ENCODE results near the gene LIMK1.
A peak's percentile ranks its signal among the peaks of the same experiment; 100 is the strongest.

The LIMK1 gene

GRCh38 chr7:74061840-74062539 is 21.6 kb upstream of the LIMK1 start:
- H3K14ac ChIP-seq (ENCODE audit: low read length) = peak overlapping the region; percentile 94
- H2BK5ac ChIP-seq (ENCODE audit: low read length) = peak overlapping the region; percentile 53
- H3K27me3 ChIP-seq (ENCODE audit: control insufficient read depth in 3 of 3, insufficient read depth in 3 of 3, low read depth in 1 of 3, low read length in 3 of 3) = peaks cover 0 to 4% (median 0%) of the 10 kb centered on the region in 3 experiments
- no peaks in the 10 kb centered on the region for H3K36me3 ChIP-seq (replicated peaks in 1 of 2; ENCODE audit: control insufficient read depth in 2 of 2, insufficient read depth in 2 of 2, low read length in 2 of 2)
- H3K4ac ChIP-seq (ENCODE audit: low read length) = no peak overlapping the region
- peak overlapping the region; percentile 79 for H2AK5ac ChIP-seq (ENCODE audit: low read depth, low read length)
- no peaks in the 10 kb centered on the region for H3K79me1 ChIP-seq (ENCODE audit: low read depth, low read length)
- peak overlapping the region; percentile 95 for H3K23ac ChIP-seq (ENCODE audit: low read depth, low read length, poor library complexity)
- WGBS, 2 donors (ENCODE audit: extremely low coverage in 2 of 2, insufficient read length in 2 of 2, insufficient replicate concordance in 1 of 2) = no CpG with 5 or more reads among the region's 20 CpGs
- H3K27ac ChIP-seq (replicated peaks; ENCODE audit: low read length) = no peak overlapping the region
- peak overlapping the region; percentile 98 for H2BK15ac ChIP-seq (ENCODE audit: low read length)
- no peak overlapping the region for H3K4me2 ChIP-seq (ENCODE audit: insufficient read depth, low read length, poor library complexity, severe bottlenecking)
- peak overlapping the region; percentile 78 for H3K9ac ChIP-seq (ENCODE audit: low read depth, low read length, poor library complexity)
- peak overlapping the region; percentile 44 for H3K18ac ChIP-seq (ENCODE audit: low read length)
- H3K4me3 ChIP-seq (ENCODE audit: low read length in 2 of 2) = no peak overlapping the region
- no peak overlapping the region for H2BK120ac ChIP-seq (ENCODE audit: low read depth, low read length)
- DNase-seq (ENCODE audit: low spot score) = no peak
- peaks cover 1 to 3% of the 10 kb centered on the region in 2 donors for H3K4me1 ChIP-seq (ENCODE audit: control insufficient read depth in 2 of 2, insufficient read depth in 1 of 2, low read depth in 1 of 2, low read length in 2 of 2)
- no peak overlapping the region for H4K91ac ChIP-seq (ENCODE audit: low read depth, low read length, poor library complexity)
- peak overlapping the region; percentile 58 for H2BK12ac ChIP-seq (ENCODE audit: low read length)
- H2AFZ ChIP-seq (ENCODE audit: low read length) = peak overlapping the region; percentile 85
- H4K8ac ChIP-seq (ENCODE audit: low read depth, low read length) = peak overlapping the region; percentile 23
- peaks cover 0 to 2% of the 10 kb centered on the region in 2 donors for H3K9me3 ChIP-seq (replicated peaks in 1 of 2; ENCODE audit: control insufficient read depth in 2 of 2, insufficient read depth in 1 of 2, low read depth in 1 of 2, low read length in 2 of 2)

- Histone ChIP-seq H2BK12ac (ENCODE audit: low read length) (peak overlapping the region; percentile 6), H4K8ac (ENCODE audit: low read depth, low read length) (no peak overlapping the region), H2BK15ac (ENCODE audit: low read length) (peak overlapping the region; percentile 71), H3K4me2 (ENCODE audit: insufficient read depth, low read length, poor library complexity, severe bottlenecking) (no peak overlapping the region), H2BK5ac (ENCODE audit: low read length) (no peak overlapping the region), H3K27ac (replicated peaks; ENCODE audit: low read length) (no peak overlapping the region), H4K91ac (ENCODE audit: low read depth, low read length, poor library complexity) (no peak overlapping the region), H3K4me1 (ENCODE audit: control insufficient read depth in 2 of 2, insufficient read depth in 1 of 2, low read depth in 1 of 2, low read length in 2 of 2) (peaks cover 1 to 3% of the 10 kb centered on the region in 2 donors), H3K14ac (ENCODE audit: low read length) (peak overlapping the region; percentile 71), H3K36me3 (replicated peaks in 1 of 2; ENCODE audit: control insufficient read depth in 2 of 2, insufficient read depth in 2 of 2, low read length in 2 of 2) (no peaks in the 10 kb centered on the region), H2AK5ac (ENCODE audit: low read depth, low read length) (peak overlapping the region; percentile 91), H3K4ac (ENCODE audit: low read length) (no peak overlapping the region), H3K79me1 (ENCODE audit: low read depth, low read length) (no peaks in the 10 kb centered on the region), H3K27me3 (ENCODE audit: control insufficient read depth in 3 of 3, insufficient read depth in 3 of 3, low read depth in 1 of 3, low read length in 3 of 3) (no peaks in the 10 kb centered on the region), H2AFZ (ENCODE audit: low read length) (no peak overlapping the region), H2BK120ac (ENCODE audit: low read depth, low read length) (peak overlapping the region; percentile 72), H3K9ac (ENCODE audit: low read depth, low read length, poor library complexity) (no peak overlapping the region), H3K18ac (ENCODE audit: low read length) (peak overlapping the region; percentile 83), H3K23ac (ENCODE audit: low read depth, low read length, poor library complexity) (peak overlapping the region; percentile 89), H3K9me3 (replicated peaks in 1 of 2; ENCODE audit: control insufficient read depth in 2 of 2, insufficient read depth in 1 of 2, low read depth in 1 of 2, low read length in 2 of 2) (peaks cover 0 to 2% of the 10 kb centered on the region in 2 donors), H3K4me3 (ENCODE audit: low read length in 2 of 2) (no peak overlapping the region)
- no peak for DNase-seq (ENCODE audit: low spot score)
- WGBS, 2 donors (ENCODE audit: extremely low coverage in 2 of 2, insufficient read length in 2 of 2, insufficient replicate concordance in 1 of 2) = no CpG with 5 or more reads among the region's 14 CpGs
Measured at GRCh38 chr7:74063223-74063641, 20.4 kb upstream of the LIMK1 start.

- H2BK12ac ChIP-seq (ENCODE audit: low read length) = peak overlapping the region; percentile 6
- H3K18ac ChIP-seq (ENCODE audit: low read length) = peak overlapping the region; percentile 44
- H3K9me3 ChIP-seq (replicated peaks in 1 of 2; ENCODE audit: control insufficient read depth in 2 of 2, insufficient read depth in 1 of 2, low read depth in 1 of 2, low read length in 2 of 2) = peaks cover 0 to 2% of the 10 kb centered on the region in 2 donors
- H2BK5ac ChIP-seq (ENCODE audit: low read length) = no peak overlapping the region
- no peak overlapping the region for H3K4me2 ChIP-seq (ENCODE audit: insufficient read depth, low read length, poor library complexity, severe bottlenecking)
- H2BK15ac ChIP-seq (ENCODE audit: low read length) = no peak overlapping the region
- DNase-seq (ENCODE audit: low spot score) = no peak
- no peak overlapping the region for H3K14ac ChIP-seq (ENCODE audit: low read length)
- no peak overlapping the region for H4K8ac ChIP-seq (ENCODE audit: low read depth, low read length)
- peak overlapping the region; percentile 77 for H3K9ac ChIP-seq (ENCODE audit: low read depth, low read length, poor library complexity)
- H3K4me3 ChIP-seq (ENCODE audit: low read length in 2 of 2) = no peak overlapping the region
- no peaks in the 10 kb centered on the region for H3K27me3 ChIP-seq (ENCODE audit: control insufficient read depth in 3 of 3, insufficient read depth in 3 of 3, low read depth in 1 of 3, low read length in 3 of 3)
- peak overlapping the region; percentile 72 for H2BK120ac ChIP-seq (ENCODE audit: low read depth, low read length)
- no peaks in the 10 kb centered on the region for H3K36me3 ChIP-seq (replicated peaks in 1 of 2; ENCODE audit: control insufficient read depth in 2 of 2, insufficient read depth in 2 of 2, low read length in 2 of 2)
- H3K4me1 ChIP-seq (ENCODE audit: control insufficient read depth in 2 of 2, insufficient read depth in 1 of 2, low read depth in 1 of 2, low read length in 2 of 2) = peaks cover 1 to 3% of the 10 kb centered on the region in 2 donors
- H3K23ac ChIP-seq (ENCODE audit: low read depth, low read length, poor library complexity) = peak overlapping the region; percentile 89
- H3K79me1 ChIP-seq (ENCODE audit: low read depth, low read length) = no peaks in the 10 kb centered on the region
- no peak overlapping the region for H2AFZ ChIP-seq (ENCODE audit: low read length)
- no peak overlapping the region for H3K4ac ChIP-seq (ENCODE audit: low read length)
- no CpG with 5 or more reads among the region's 12 CpGs for WGBS, 2 donors (ENCODE audit: extremely low coverage in 2 of 2, insufficient read length in 2 of 2, insufficient replicate concordance in 1 of 2)
- H4K91ac ChIP-seq (ENCODE audit: low read depth, low read length, poor library complexity) = no peak overlapping the region
- peak overlapping the region; percentile 91 for H2AK5ac ChIP-seq (ENCODE audit: low read depth, low read length)
- no peak overlapping the region for H3K27ac ChIP-seq (replicated peaks; ENCODE audit: low read length)
Measured at GRCh38 chr7:74063646-74064045, 20.0 kb upstream of the LIMK1 start.

GRCh38 chr7:74064696-74065095 is 18.9 kb upstream of the LIMK1 start:
- no peak overlapping the region for H3K4me2 ChIP-seq (ENCODE audit: insufficient read depth, low read length, poor library complexity, severe bottlenecking)
- no peak overlapping the region for H3K4me3 ChIP-seq (ENCODE audit: low read length in 2 of 2)
- no peak overlapping the region for H2BK120ac ChIP-seq (ENCODE audit: low read depth, low read length)
- no peak overlapping the region for H2AK5ac ChIP-seq (ENCODE audit: low read depth, low read length)
- H3K4ac ChIP-seq (ENCODE audit: low read length) = no peak overlapping the region
- no peak for DNase-seq (ENCODE audit: low spot score)
- H3K4me1 ChIP-seq (ENCODE audit: control insufficient read depth in 2 of 2, insufficient read depth in 1 of 2, low read depth in 1 of 2, low read length in 2 of 2) = peaks cover 1 to 3% of the 10 kb centered on the region in 2 donors
- H3K79me1 ChIP-seq (ENCODE audit: low read depth, low read length) = no peaks in the 10 kb centered on the region
- no peak overlapping the region for H2BK15ac ChIP-seq (ENCODE audit: low read length)
- H3K18ac ChIP-seq (ENCODE audit: low read length) = no peak overlapping the region
- H3K27ac ChIP-seq (replicated peaks; ENCODE audit: low read length) = no peak overlapping the region
- H3K9ac ChIP-seq (ENCODE audit: low read depth, low read length, poor library complexity) = no peak overlapping the region
- H3K36me3 ChIP-seq (replicated peaks in 1 of 2; ENCODE audit: control insufficient read depth in 2 of 2, insufficient read depth in 2 of 2, low read length in 2 of 2) = no peaks in the 10 kb centered on the region
- H3K9me3 ChIP-seq (replicated peaks in 1 of 2; ENCODE audit: control insufficient read depth in 2 of 2, insufficient read depth in 1 of 2, low read depth in 1 of 2, low read length in 2 of 2) = peaks cover 0 to 2% of the 10 kb centered on the region in 2 donors
- H2BK5ac ChIP-seq (ENCODE audit: low read length) = no peak overlapping the region
- no peak overlapping the region for H2BK12ac ChIP-seq (ENCODE audit: low read length)
- H2AFZ ChIP-seq (ENCODE audit: low read length) = no peak overlapping the region
- no peak overlapping the region for H4K91ac ChIP-seq (ENCODE audit: low read depth, low read length, poor library complexity)
- H4K8ac ChIP-seq (ENCODE audit: low read depth, low read length) = no peak overlapping the region
- H3K27me3 ChIP-seq (ENCODE audit: control insufficient read depth in 3 of 3, insufficient read depth in 3 of 3, low read depth in 1 of 3, low read length in 3 of 3) = no peaks in the 10 kb centered on the region
- no CpG with 5 or more reads among the region's 4 CpGs for WGBS, 2 donors (ENCODE audit: extremely low coverage in 2 of 2, insufficient read length in 2 of 2, insufficient replicate concordance in 1 of 2)
- H3K14ac ChIP-seq (ENCODE audit: low read length) = no peak overlapping the region
- no peak overlapping the region for H3K23ac ChIP-seq (ENCODE audit: low read depth, low read length, poor library complexity)
